ENCODE data around the gene APOBEC3B. TPM values are rescaled to one million over a fixed set of nuclear protein-coding genes. Genes with fewer than 3 reads are reported as not detected.
"Not testable (repeated sequence)": the region's sequence is repeated elsewhere in the genome, so short reads cannot be mapped to it uniquely, and the experiment has no call there.

The APOBEC3B gene
- total RNA-seq, 4 donors from 2014 or later, result 1.7 to 5.1 (median 2.9) TPM; not detected in 1

- Histone ChIP-seq H3K9me3 (no peaks in the 10 kb centered on the region), H3K4me3 (replicated peaks in 1 of 3) (no peak overlapping the region), H3K27ac (no peak overlapping the region), H3K36me3 (no peaks in the 10 kb centered on the region), H3K4me1 (no peaks in the 10 kb centered on the region), H3K27me3 (no peaks in the 10 kb centered on the region)
- 74 to 82% methylated on average over 5 of the region's 5 CpGs for WGBS, 2 donors
- intact Hi-C loops (cut with DNase I), result no loop called here
- TF ChIP-seq POLR2A (IDR thresholded peaks at IDR 0.05) (no peak), CTCF (IDR thresholded peaks at IDR 0.05) (no peak)
- DNase-seq, result no peak
These were observed 39.4 kb upstream of the APOBEC3B start for GRCh38 chr22:38942702-38943101.

- intact Hi-C loops (cut with DNase I), result no loop called here
These were observed 38.9 kb upstream of the APOBEC3B start for GRCh38 chr22:38943201-38943600.

GRCh38 chr22:38943882-38944281 is 38.3 kb upstream of the APOBEC3B start:
- Histone ChIP-seq H3K9me3 (no peaks in the 10 kb centered on the region), H3K27ac (no peak overlapping the region), H3K4me3 (replicated peaks in 1 of 3) (no peak overlapping the region), H3K27me3 (no peaks in the 10 kb centered on the region), H3K4me1 (no peaks in the 10 kb centered on the region), H3K36me3 (no peaks in the 10 kb centered on the region)
- TF ChIP-seq CTCF (IDR thresholded peaks at IDR 0.05), result no peak
- no peak for TF ChIP-seq POLR2A (IDR thresholded peaks at IDR 0.05)
- WGBS, 2 donors, result 81 to 84% methylated on average over 3 of the region's 3 CpGs
- DNase-seq, result no peak
- intact Hi-C loops (cut with DNase I), result no loop called here

More at GRCh38 chr22:38943201-38943600, 38.9 kb upstream of the APOBEC3B start:
- 65 to 71% methylated on average over 9 of the region's 9 CpGs for WGBS, 2 donors
- DNase-seq, result no peak
- H3K9me3 ChIP-seq, result no peaks in the 10 kb centered on the region
- TF ChIP-seq CTCF (IDR thresholded peaks at IDR 0.05) (no peak), POLR2A (IDR thresholded peaks at IDR 0.05) (no peak)
- no peaks in the 10 kb centered on the region for H3K36me3 ChIP-seq
- no peaks in the 10 kb centered on the region for H3K4me1 ChIP-seq
- no peak overlapping the region for H3K27ac ChIP-seq
- H3K4me3 ChIP-seq (replicated peaks in 1 of 3), result no peak overlapping the region
- H3K27me3 ChIP-seq, result no peaks in the 10 kb centered on the region

GRCh38 chr22:38944653-38945052 is 37.5 kb upstream of the APOBEC3B start:
- no peak overlapping the region for H3K4me3 ChIP-seq (replicated peaks in 1 of 3)
- DNase-seq, result no peak
- no peak overlapping the region for H3K27ac ChIP-seq
- intact Hi-C loops (cut with DNase I), result no loop called here
- 88 to 93% methylated on average over 5 to 7 of the region's 7 CpGs for WGBS, 2 donors
- H3K9me3 ChIP-seq, result no peaks in the 10 kb centered on the region
- H3K36me3 ChIP-seq, result no peaks in the 10 kb centered on the region
- TF ChIP-seq CTCF (IDR thresholded peaks at IDR 0.05) (no peak), POLR2A (IDR thresholded peaks at IDR 0.05) (no peak)
- no peaks in the 10 kb centered on the region for H3K27me3 ChIP-seq
- no peaks in the 10 kb centered on the region for H3K4me1 ChIP-seq

- H3K4me3 ChIP-seq (replicated peaks in 1 of 3); DNase-seq; H3K36me3 ChIP-seq; H3K4me1 ChIP-seq; intact Hi-C loops (cut with DNase I); H3K27me3 ChIP-seq; H3K9me3 ChIP-seq: not testable (repeated sequence)
- peak overlapping the region in 1 of 3 donors; percentile 36 for H3K27ac ChIP-seq
These were observed 36.3 kb upstream of the APOBEC3B start for GRCh38 chr22:38945706-38946338.

All from thyroid gland (tissue), 4 donors.